IMR-90 (cell line): ENCODE results near the gene BAHD1. TPM values are rescaled to one million over a fixed set of nuclear protein-coding genes. Genes with fewer than 3 reads are reported as not detected.

Source experiments
- ATAC-seq: fragments of 200-7000 bp; cut with Tn5 transposase; 2 replicates; pipeline ENCODE4 v1.9.1; 2020; ENCODE audit warnings: low read depth, mild to moderate bottlenecking, moderate library complexity
- BruUV-seq: library from RNA; stranded (reverse); fragments of 400-500 nt; replicated peaks from 2 replicates; lab custom pipeline; 2021; lab: Mats Ljungman, UMichigan
- CTCF ChIA-PET: fragments of 300-600 bp; formaldehyde crosslinking; extraction: SDS; loops from one replicate; lab custom pipeline; 2021; ENCODE audit warnings: antibody characterized with exemption; lab: Yijun Ruan, JAX
- POLR2A ChIA-PET: fragments of 300-600 bp; sonication (Branson Sonifier 250); formaldehyde crosslinking; loops from one replicate; lab custom pipeline; 2022; ENCODE audit warnings: antibody characterized with exemption; ENCODE audit not compliant: unreplicated experiment; lab: Charles Lee
- DNase-seq: peaks from one replicate; pipeline ENCODE4 v3.0.0; 2013
- H2AFZ ChIP-seq: replicated peaks from 2 replicates; pipeline ENCODE3; 2013; ENCODE audit warnings: low read length, mild to moderate bottlenecking; ENCODE audit not compliant: poor library complexity
- H2AK5ac ChIP-seq: 2 replicates; pipeline ENCODE4 v1.6.1; 2013; ENCODE audit warnings: low read depth, low read length, inconsistent platforms
- H2AK9ac ChIP-seq: replicated peaks from 2 replicates; pipeline ENCODE3; 2013; ENCODE audit warnings: mild to moderate bottlenecking, low read depth, low read length, moderate library complexity; ENCODE audit not compliant: poor library complexity
- H2BK120ac ChIP-seq: 2 replicates; pipeline ENCODE4 v1.6.1; 2013; ENCODE audit warnings: low read depth, low read length, inconsistent platforms
- H2BK15ac ChIP-seq: 3 replicates; pipeline ENCODE4 v1.6.1; 2013; ENCODE audit warnings: low read depth, low read length, inconsistent platforms
- H2BK20ac ChIP-seq: 2 replicates; pipeline ENCODE4 v1.6.1; 2013; ENCODE audit warnings: low read depth, mild to moderate bottlenecking, inconsistent platforms, low read length, moderate library complexity
- H2BK5ac ChIP-seq: 2 replicates; pipeline ENCODE4 v1.6.1; 2013; ENCODE audit warnings: mild to moderate bottlenecking, low read depth, low read length, inconsistent platforms; ENCODE audit not compliant: poor library complexity, severe bottlenecking
- H3K14ac ChIP-seq: replicated peaks from 2 replicates; pipeline ENCODE4 v1.6.1; 2013; ENCODE audit warnings: low read depth, low read length, inconsistent platforms
- H3K18ac ChIP-seq: 2 replicates; pipeline ENCODE4 v1.6.1; 2013; ENCODE audit warnings: low read depth, low read length, control low read depth
- H3K23ac ChIP-seq: 2 replicates; pipeline ENCODE4 v1.6.1; 2013; ENCODE audit warnings: low read depth, low read length, inconsistent platforms
- H3K27ac ChIP-seq: 2 replicates; pipeline ENCODE4 v1.5.1; 2013; ENCODE audit warnings: mild to moderate bottlenecking, control low read depth, low read length; ENCODE audit not compliant: insufficient read depth
- H3K27me3 ChIP-seq: 2 replicates; pipeline ENCODE4 v1.6.1; 2013; ENCODE audit warnings: low read length; ENCODE audit not compliant: control insufficient read depth, insufficient read depth
- H3K36me3 ChIP-seq: 2 replicates; pipeline ENCODE4 v1.6.1; 2013; ENCODE audit warnings: low read length, mixed read lengths; ENCODE audit not compliant: control insufficient read depth, insufficient read depth
- H3K4ac ChIP-seq: 2 replicates; pipeline ENCODE4 v1.6.1; 2013; ENCODE audit warnings: low read depth, low read length, inconsistent platforms
- H3K4me1 ChIP-seq: 2 replicates; pipeline ENCODE4 v1.6.1; 2013; ENCODE audit warnings: low read length, mixed read lengths; ENCODE audit not compliant: control insufficient read depth, insufficient read depth
- H3K4me2 ChIP-seq: 2 replicates; pipeline ENCODE4 v1.6.1; 2013; ENCODE audit warnings: low read depth, mild to moderate bottlenecking, control low read depth, low read length, moderate library complexity
- H3K4me3 ChIP-seq: 2 replicates; pipeline ENCODE4 v1.5.1; 2013; ENCODE audit warnings: low read depth, mild to moderate bottlenecking, control low read depth, low read length, moderate library complexity; ENCODE audit not compliant: insufficient read depth
- H3K56ac ChIP-seq: 2 replicates; pipeline ENCODE4 v1.6.1; 2013; ENCODE audit warnings: low read length, inconsistent platforms; ENCODE audit not compliant: insufficient read depth; ENCODE audit errors: extremely low read depth
- H3K79me1 ChIP-seq, 2 experiments: 2 replicates each; pipeline ENCODE4 v1.6.1; 2013; ENCODE audit warnings: low read length in 2 of 2, inconsistent platforms in 1 of 2, low read depth in 1 of 2
- H3K9ac ChIP-seq: 2 replicates; pipeline ENCODE4 v1.6.1; 2013; ENCODE audit warnings: low read depth, low read length, control low read depth
- H3K9me1 ChIP-seq: 2 replicates; pipeline ENCODE4 v1.6.1; 2013; ENCODE audit warnings: low read length, inconsistent platforms; ENCODE audit not compliant: insufficient read depth
- H3K9me3 ChIP-seq: 2 replicates; pipeline ENCODE4 v1.6.1; 2013; ENCODE audit warnings: low read length; ENCODE audit not compliant: control insufficient read depth, insufficient read depth
- H4K20me1 ChIP-seq: 2 replicates; pipeline ENCODE4 v1.6.1; 2013; ENCODE audit warnings: low read length, inconsistent platforms; ENCODE audit not compliant: insufficient read depth
- H4K5ac ChIP-seq: 2 replicates; pipeline ENCODE4 v1.6.1; 2013; ENCODE audit warnings: mild to moderate bottlenecking, low read depth, low read length, control low read depth
- H4K8ac ChIP-seq, 2 experiments: 2 replicates each; pipeline ENCODE4 v1.6.1; 2013; ENCODE audit warnings: low read depth in 2 of 2, low read length in 2 of 2, control low read depth in 1 of 2, inconsistent platforms in 1 of 2
- H4K91ac ChIP-seq: 2 replicates; pipeline ENCODE4 v1.6.1; 2013; ENCODE audit warnings: low read depth, low read length, inconsistent platforms; ENCODE audit not compliant: insufficient read depth
- CEBPB ChIP-seq: IDR thresholded peaks from 2 replicates; pipeline ENCODE4 v1.6.1; 2012; ENCODE audit warnings: low read depth, low read length, improper control_type of control experiment
- ELK1 ChIP-seq: fragments of 150-350 bp; IDR thresholded peaks from 2 replicates; pipeline ENCODE4 v1.6.1; 2016; ENCODE audit warnings: low read depth, mild to moderate bottlenecking, low read length, moderate library complexity, borderline replicate concordance
- FOS ChIP-seq: fragments of 150-350 bp; IDR thresholded peaks from 2 replicates; pipeline ENCODE4 v1.6.1; 2016; ENCODE audit warnings: low read depth, low read length
- MAFK ChIP-seq: IDR thresholded peaks from 2 replicates; pipeline ENCODE4 v1.6.1; 2012; ENCODE audit warnings: low read depth, low read length, improper control_type of control experiment
- MAZ ChIP-seq: IDR thresholded peaks from 2 replicates; pipeline ENCODE4 v1.6.1; 2012; ENCODE audit warnings: low read depth, mild to moderate bottlenecking, low read length, improper control_type of control experiment, moderate library complexity, borderline replicate concordance
- MXI1 ChIP-seq: IDR thresholded peaks from 2 replicates; pipeline ENCODE4 v1.6.1; 2012; ENCODE audit warnings: low read depth, mild to moderate bottlenecking, low read length, moderate library complexity, borderline replicate concordance
- NFE2L2 ChIP-seq: fragments of 150-350 bp; IDR thresholded peaks from 2 replicates; pipeline ENCODE4 v1.6.1; 2016; ENCODE audit warnings: low read depth, mild to moderate bottlenecking, low read length
- POLR2A ChIP-seq: IDR thresholded peaks from 2 replicates; pipeline ENCODE4 v1.6.1; 2012; ENCODE audit warnings: mild to moderate bottlenecking, low read depth, low read length
- RAD21 ChIP-seq: IDR thresholded peaks from 2 replicates; pipeline ENCODE4 v1.6.1; 2012; ENCODE audit warnings: low read length, improper control_type of control experiment
- USF2 ChIP-seq: fragments of 150-350 bp; IDR thresholded peaks from 2 replicates; pipeline ENCODE4 v1.6.1; 2017; ENCODE audit warnings: mild to moderate bottlenecking, antibody characterized with exemption, low read length, low read depth
- WGBS, 2 experiments: methylation state at CpG; one replicate each; pipeline versions ENCODE4 v1.1.5 to v1.1.7; 2013; ENCODE audit warnings: missing lambda C conversion rate in 2 of 2; ENCODE audit not compliant: insufficient read length in 1 of 2; ENCODE audit errors: extremely low coverage in 2 of 2; 5-methylcytosine and 5-hydroxymethylcytosine counted together
- dilution Hi-C: fragments of 300-500 bp; cut with HindIII; formaldehyde crosslinking; loops from one replicate; pipeline ENCODE4 v1.14.3; 2018; ENCODE audit warnings: low sequenced_read_pairs; ENCODE audit not compliant: unreplicated experiment
- in situ Hi-C: fragments of 300-500 bp; cut with MboI; formaldehyde crosslinking; loops from 3 replicates; pipeline ENCODE4 v1.14.3; 2019; ENCODE audit warnings: low sequenced_read_pairs, inconsistent platforms, mixed read lengths
- intact Hi-C: fragments of 100-400 bp; cut with micrococcal nuclease; formaldehyde crosslinking; loops from 2 replicates; pipeline ENCODE4 v1.10.0; 2022
- polyA plus RNA-seq, 3 experiments: library from polyadenylated mRNA; depleted of rRNA; stranded (reverse); fragments of >200 nt; gene quantifications; 2 replicates each; pipeline ENCODE4 v1.2.3, GENCODE V29; 2012; ENCODE audit warnings: low replicate concordance in 1 of 3
- total RNA-seq: library from RNA; depleted of rRNA; stranded (reverse); fragments of >200 nt; gene quantifications from 2 replicates; pipeline ENCODE4 v1.2.3, GENCODE V29; 2012
- TF ChIP-seq, protein P1 (sequence below): conservative IDR thresholded peaks from 2 replicates; pipeline ENCODE4 v1.5.1; 2012; ENCODE audit warnings: mild to moderate bottlenecking, low read depth, low read length, improper control_type of control experiment

The BAHD1 gene
- total and polyA plus RNA-seq, 2 of the 4 experiments (the other 2 are of a cell fraction): 3.0 to 8.7 TPM

DNA sequence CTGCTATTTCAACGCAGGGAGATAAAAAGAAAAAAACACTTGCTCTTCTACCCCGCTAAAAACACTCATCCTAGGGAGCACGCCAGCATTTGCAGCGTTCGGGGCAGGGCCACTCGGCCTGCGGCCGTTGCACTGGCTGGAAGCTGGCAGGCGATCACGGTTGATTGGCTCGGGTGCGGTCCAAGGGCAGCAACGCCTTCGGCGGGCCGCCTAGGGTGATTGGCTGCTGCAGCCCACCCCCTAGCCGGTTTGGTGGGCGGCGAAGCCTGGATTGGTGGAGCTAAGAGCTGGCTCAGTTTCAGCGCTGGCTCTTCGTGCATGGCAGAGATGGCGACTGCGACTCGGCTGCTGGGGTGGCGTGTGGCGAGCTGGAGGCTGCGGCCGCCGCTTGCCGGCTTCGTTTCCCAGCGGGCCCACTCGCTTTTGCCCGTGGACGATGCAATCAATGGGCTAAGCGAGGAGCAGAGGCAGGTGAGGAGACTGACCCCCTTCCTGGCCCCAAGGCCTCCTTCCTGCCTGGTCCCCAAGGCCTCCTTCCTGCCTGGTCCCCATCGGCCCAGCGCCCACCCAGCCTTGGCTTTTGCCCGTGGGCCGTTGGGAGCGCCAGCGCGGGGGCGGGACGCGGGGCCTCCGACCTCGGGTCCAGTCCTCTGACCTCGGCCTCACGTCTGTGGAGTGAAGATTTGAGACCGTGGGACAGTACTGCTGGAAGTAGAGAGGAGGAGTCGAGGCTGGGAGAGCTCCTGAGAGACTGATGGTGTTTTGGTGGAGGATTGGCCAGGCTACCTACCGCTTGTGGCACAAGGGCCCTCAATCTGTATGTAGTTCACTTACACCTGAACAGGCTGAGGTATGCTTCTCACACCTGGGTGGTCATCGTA lies 35.0 kb upstream of the BAHD1 start, which contains the start of gene IVD:
Gene IVD (plus strand): TSS at position 295 of the 881 bp plus-strand sequence. CDS start 33 bp downstream, at position 328.
- peak within 1 kb of the TSS; percentile 91 for H3K4ac ChIP-seq
- H3K27ac ChIP-seq: peak within 1 kb of the TSS; percentile 71
- no peaks in the 10 kb centered on the region for H3K9me1 ChIP-seq
- H3K9me3 ChIP-seq: no peaks in the 10 kb centered on the region
- peak within 1 kb of the TSS; percentile 97 for H2AK9ac ChIP-seq
- H2AFZ ChIP-seq: peak within 1 kb of the TSS; percentile 100
- in situ Hi-C loops (no loop called here), intact Hi-C loops (loop anchor here (2.0 to 5.0 kb wide), 2 partner anchors 23 to 83 kb away; partner anchors contain the start of genes INAFM2 and KNSTRN), dilution Hi-C loops (no loop called here)
- peak within 1 kb of the TSS; percentile 71 for H2BK5ac ChIP-seq
- H3K23ac ChIP-seq: peak within 1 kb of the TSS; percentile 95
- TF ChIP-seq CEBPB (no peak), POLR2A (peak; percentile 59; the same call in 1 of the 2 replicates), MXI1 (peak; percentile 77; the same call in 1 of the 2 replicates), MAZ (no peak), USF2 (no peak), NFE2L2 (no peak), MAFK (no peak), FOS (peak; percentile 67), RAD21 (no peak), ELK1 (no peak)
- TF ChIP-seq, protein P1, sequence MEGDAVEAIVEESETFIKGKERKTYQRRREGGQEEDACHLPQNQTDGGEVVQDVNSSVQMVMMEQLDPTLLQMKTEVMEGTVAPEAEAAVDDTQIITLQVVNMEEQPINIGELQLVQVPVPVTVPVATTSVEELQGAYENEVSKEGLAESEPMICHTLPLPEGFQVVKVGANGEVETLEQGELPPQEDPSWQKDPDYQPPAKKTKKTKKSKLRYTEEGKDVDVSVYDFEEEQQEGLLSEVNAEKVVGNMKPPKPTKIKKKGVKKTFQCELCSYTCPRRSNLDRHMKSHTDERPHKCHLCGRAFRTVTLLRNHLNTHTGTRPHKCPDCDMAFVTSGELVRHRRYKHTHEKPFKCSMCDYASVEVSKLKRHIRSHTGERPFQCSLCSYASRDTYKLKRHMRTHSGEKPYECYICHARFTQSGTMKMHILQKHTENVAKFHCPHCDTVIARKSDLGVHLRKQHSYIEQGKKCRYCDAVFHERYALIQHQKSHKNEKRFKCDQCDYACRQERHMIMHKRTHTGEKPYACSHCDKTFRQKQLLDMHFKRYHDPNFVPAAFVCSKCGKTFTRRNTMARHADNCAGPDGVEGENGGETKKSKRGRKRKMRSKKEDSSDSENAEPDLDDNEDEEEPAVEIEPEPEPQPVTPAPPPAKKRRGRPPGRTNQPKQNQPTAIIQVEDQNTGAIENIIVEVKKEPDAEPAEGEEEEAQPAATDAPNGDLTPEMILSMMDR: no peak
- peak within 1 kb of the TSS; percentile 71 for H3K4me3 ChIP-seq
- peaks cover 3% of the 10 kb centered on the region for H3K4me1 ChIP-seq
- H4K20me1 ChIP-seq: no peaks in the 10 kb centered on the region
- H2BK15ac ChIP-seq: peak within 1 kb of the TSS; percentile 40; the same call in 1 of the 3 replicates
- H3K4me2 ChIP-seq: peak within 1 kb of the TSS; percentile 98
- peak within 1 kb of the TSS; percentile 69; the same call in 1 of the 2 replicates for H2BK120ac ChIP-seq
- POLR2A ChIA-PET: interaction anchor here (0.6 to 1.4 kb wide), 5 partner anchors 8 to 150 kb away, joined by 3 to 4 read pairs (median 3); no protein-coding TSS in a partner anchor
- no peak within 1 kb of the TSS for H2BK20ac ChIP-seq
- ATAC-seq (peak; percentile 100), DNase-seq (peak; percentile 96)
- H2AK5ac ChIP-seq: peak within 1 kb of the TSS; percentile 88
- H3K18ac ChIP-seq: peak within 1 kb of the TSS; percentile 1; the same call in 1 of the 2 replicates
- peak within 1 kb of the TSS; percentile 77 for H3K56ac ChIP-seq
- H4K91ac ChIP-seq: peak within 1 kb of the TSS; percentile 85
- H3K27me3 ChIP-seq: no peaks in the 10 kb centered on the region
- CTCF ChIA-PET: interaction anchor here (0.6 to 1.8 kb wide), 5 partner anchors 12 to 127 kb away, joined by 3 to 6 read pairs (median 4); no protein-coding TSS in a partner anchor
- peaks cover 6% of the 10 kb centered on the region for H3K36me3 ChIP-seq
- peak within 1 kb of the TSS; percentile 64 to 94 for H4K8ac ChIP-seq
- peak within 1 kb of the TSS; percentile 85 for H3K9ac ChIP-seq
- BruUV-seq: no TSS peak
- peak within 1 kb of the TSS; percentile 97 for H3K14ac ChIP-seq
- peak within 1 kb of the TSS; percentile 71 for H4K5ac ChIP-seq
- H3K79me1 ChIP-seq: peaks cover 12 to 34% of the 10 kb centered on the region in 2 experiments
- 0% methylated on average over 30 of the region's 54 CpGs; no CpG with 5 or more reads in 1 of the 2 experiments for WGBS, 2 experiments
